Spinal cord (tissue), 10 donors: ENCODE measurements around the gene GPAT3. TPM values are rescaled to one million over a fixed set of nuclear protein-coding genes. Genes with fewer than 3 reads are reported as not detected.
A peak's percentile ranks its signal among the peaks of the same experiment; 100 is the strongest.
"Not testable (repeated sequence)": the region's sequence is repeated elsewhere in the genome, so short reads cannot be mapped to it uniquely, and the experiment has no call there.

ENCODE experiments used
- DNase-seq, 6 donors: peaks; one replicate each; pipeline versions ENCODE4 v3.0.0 to v3.0.0-alpha.2; 2013 to 2015; ENCODE audit warnings: low spot score in 6 of 6, low read depth in 4 of 6
- H3K27ac ChIP-seq: one replicate; pipeline ENCODE4 v1.5.1; 2013; ENCODE audit warnings: low read depth, low read length, control low read depth
- H3K27me3 ChIP-seq: one replicate; pipeline ENCODE4 v1.6.1; 2013; ENCODE audit warnings: low read length; ENCODE audit not compliant: control insufficient read depth, insufficient read depth
- H3K36me3 ChIP-seq: one replicate; pipeline ENCODE4 v1.6.1; 2013; ENCODE audit warnings: low read length; ENCODE audit not compliant: control insufficient read depth, insufficient read depth
- H3K4me1 ChIP-seq: one replicate; pipeline ENCODE4 v1.6.1; 2013; ENCODE audit warnings: low read length; ENCODE audit not compliant: control insufficient read depth, insufficient read depth
- H3K4me3 ChIP-seq: one replicate; pipeline ENCODE4 v1.5.1; 2013; ENCODE audit warnings: low read depth, low read length, control low read depth
- H3K9me3 ChIP-seq: one replicate; pipeline ENCODE4 v1.6.1; 2013; ENCODE audit warnings: low read length; ENCODE audit not compliant: control insufficient read depth, insufficient read depth
- WGBS: methylation state at CpG from one replicate; pipeline ENCODE4 v1.1.5; 2013; ENCODE audit warnings: missing lambda C conversion rate; ENCODE audit not compliant: insufficient coverage; 5-methylcytosine and 5-hydroxymethylcytosine counted together
- polyA plus RNA-seq, 2 donors: library from polyadenylated mRNA; unstranded; fragments of 120-200 nt; gene quantifications; one replicate each; pipeline ENCODE4 v1.2.1, GENCODE V29; 2013; ENCODE audit not compliant: insufficient read length in 2 of 2
- total RNA-seq, 2 donors: library from RNA; depleted of rRNA in 1 of 2; stranded (reverse); fragments of 120-200 nt in 1 of 2; fragments of >200 nt in 1 of 2; gene quantifications; one replicate each; pipeline versions ENCODE4 v1.2.3 to v1.2.4, GENCODE V29; 2013 to 2014
- donor health status: healthy.

The GPAT3 gene
- total and polyA plus RNA-seq, 4 donors = 3.4 to 7.4 (median 4.0) TPM

DNA sequence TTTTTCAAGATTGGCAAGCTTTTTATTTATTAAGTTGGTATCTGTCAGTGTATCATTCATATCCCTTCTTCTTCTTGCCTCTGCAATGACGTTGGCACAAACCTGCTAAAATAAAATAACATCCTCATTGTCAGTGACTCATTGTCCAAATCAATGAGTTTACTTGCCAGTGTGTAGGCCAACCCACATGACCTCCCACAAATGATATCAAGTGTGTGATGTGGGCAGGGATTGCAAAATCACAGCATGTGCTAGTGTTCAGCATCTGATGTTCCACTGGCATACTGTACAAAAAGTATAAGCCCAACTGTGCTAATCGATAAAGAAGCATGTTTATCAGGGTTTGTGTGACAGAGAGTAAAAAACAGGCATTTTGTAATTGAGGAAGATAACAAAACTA is 25.5 kb downstream of the GPAT3 start:
- no CpG with 5 or more reads among the region's 2 CpGs for WGBS
- H3K36me3 ChIP-seq = no peaks in the 10 kb centered on the region
- no peaks in the 10 kb centered on the region for H3K27me3 ChIP-seq
- DNase-seq = no peak
- H3K9me3 ChIP-seq = no peaks in the 10 kb centered on the region
- no peak overlapping the region for H3K27ac ChIP-seq
- no peak overlapping the region for H3K4me3 ChIP-seq
- no peaks in the 10 kb centered on the region for H3K4me1 ChIP-seq

GRCh38 chr4:83563998-83564397 is 28.1 kb downstream of the GPAT3 start:
- no CpG with 5 or more reads among the region's 1 CpG for WGBS
- H3K27ac ChIP-seq = no peak overlapping the region
- H3K4me1 ChIP-seq = no peaks in the 10 kb centered on the region
- H3K4me3 ChIP-seq = no peak overlapping the region
- no peak for DNase-seq
- no peaks in the 10 kb centered on the region for H3K9me3 ChIP-seq
- no peaks in the 10 kb centered on the region for H3K36me3 ChIP-seq
- H3K27me3 ChIP-seq = no peaks in the 10 kb centered on the region

DNA sequence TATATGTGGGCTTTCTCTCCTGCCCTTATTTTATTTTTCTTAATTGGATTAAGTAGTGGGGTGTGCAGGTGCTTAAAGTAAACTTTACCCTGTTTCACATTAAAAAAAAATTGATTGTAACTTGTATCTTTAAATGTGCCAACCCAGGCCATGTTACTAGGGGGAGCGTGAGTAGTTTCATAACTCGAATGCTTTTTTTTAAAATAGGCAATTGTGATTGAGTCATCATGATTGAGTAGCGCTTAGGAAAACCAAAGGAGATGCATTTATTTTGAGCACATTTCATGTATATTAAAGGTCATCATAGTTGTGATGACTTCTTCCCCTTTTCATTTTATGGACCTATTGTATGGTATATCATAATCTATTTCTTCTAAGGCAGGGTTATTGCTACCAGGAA is 32.2 kb downstream of the GPAT3 start:
- Histone ChIP-seq H3K4me3 (no peak overlapping the region), H3K27me3 (no peaks in the 10 kb centered on the region), H3K36me3 (no peaks in the 10 kb centered on the region), H3K9me3 (no peaks in the 10 kb centered on the region), H3K4me1 (no peaks in the 10 kb centered on the region), H3K27ac (no peak overlapping the region)
- no CpG with 5 or more reads among the region's 3 CpGs for WGBS
- DNase-seq = no peak

DNA sequence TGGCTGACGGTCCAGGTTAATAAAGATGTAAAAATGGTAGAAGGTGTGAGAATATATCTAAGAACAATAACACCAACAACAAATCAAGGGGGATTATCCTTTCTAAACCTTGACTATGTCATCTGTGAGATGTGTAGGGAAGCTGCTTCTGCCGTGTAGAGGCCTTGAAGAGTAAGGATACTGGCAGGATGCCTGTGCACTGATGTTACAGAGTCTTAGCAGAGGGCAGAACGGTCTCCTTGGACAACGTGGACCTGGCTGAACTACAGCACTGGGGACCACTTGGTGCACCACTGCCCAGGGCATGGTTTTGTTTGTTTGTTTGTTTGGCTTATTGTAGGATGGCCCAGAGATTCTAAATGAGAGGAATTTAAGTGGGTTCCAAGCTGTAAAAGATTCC is 33.5 kb downstream of the GPAT3 start:
- Histone ChIP-seq H3K36me3 (no peaks in the 10 kb centered on the region), H3K27ac (no peak overlapping the region), H3K9me3 (no peaks in the 10 kb centered on the region), H3K4me3 (no peak overlapping the region), H3K4me1 (no peaks in the 10 kb centered on the region), H3K27me3 (no peaks in the 10 kb centered on the region)
- DNase-seq = no peak
- 71% methylated on average over 2 of the region's 4 CpGs for WGBS

- no peaks in the 10 kb centered on the region for H3K9me3 ChIP-seq
- H3K27me3 ChIP-seq = no peaks in the 10 kb centered on the region
- H3K4me3 ChIP-seq = no peak overlapping the region
- H3K27ac ChIP-seq = no peak overlapping the region
- WGBS = 81% methylated on average over 4 of the region's 5 CpGs
- DNase-seq = no peak
- no peaks in the 10 kb centered on the region for H3K36me3 ChIP-seq
- H3K4me1 ChIP-seq = no peaks in the 10 kb centered on the region
Measured at GRCh38 chr4:83569987-83570386, 34.1 kb downstream of the GPAT3 start.

- no peak overlapping the region for H3K27ac ChIP-seq
- H3K36me3 ChIP-seq = no peaks in the 10 kb centered on the region
- H3K4me3 ChIP-seq = no peak overlapping the region
- H3K4me1 ChIP-seq = no peaks in the 10 kb centered on the region
- H3K27me3 ChIP-seq = no peaks in the 10 kb centered on the region
- no CpG with 5 or more reads among the region's 3 CpGs for WGBS
- H3K9me3 ChIP-seq = no peaks in the 10 kb centered on the region
- DNase-seq = no peak
Measured at GRCh38 chr4:83572848-83573247, 36.9 kb downstream of the GPAT3 start.

- Histone ChIP-seq H3K36me3 (no peaks in the 10 kb centered on the region), H3K27me3 (no peaks in the 10 kb centered on the region), H3K4me1 (no peaks in the 10 kb centered on the region), H3K9me3 (no peaks in the 10 kb centered on the region), H3K27ac (no peak overlapping the region), H3K4me3 (no peak overlapping the region)
- no peak for DNase-seq
- no CpG with 5 or more reads among the region's 3 CpGs for WGBS
Measured at GRCh38 chr4:83574247-83574646, 38.3 kb downstream of the GPAT3 start.

DNA sequence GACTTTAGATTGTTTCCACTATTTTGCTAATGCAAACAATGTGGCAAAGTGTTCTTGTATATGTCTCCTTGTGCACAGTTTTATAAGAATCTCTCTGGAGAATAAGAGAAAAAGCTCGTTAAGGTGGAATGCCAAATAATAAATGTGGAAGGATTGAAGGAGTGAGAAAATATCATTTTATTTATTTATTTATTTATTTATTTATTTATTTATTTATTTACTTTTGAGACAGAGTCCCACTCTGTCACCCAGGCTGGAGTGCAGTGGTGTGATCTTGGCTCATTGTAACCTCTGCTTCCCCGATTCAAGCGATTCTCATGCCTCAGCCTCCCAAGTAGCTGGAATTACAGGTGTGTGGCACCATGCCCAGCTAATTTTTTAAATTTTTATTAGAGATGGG is 40.3 kb downstream of the GPAT3 start:
- H3K27ac ChIP-seq, H3K9me3 ChIP-seq, H3K4me1 ChIP-seq, H3K36me3 ChIP-seq, H3K4me3 ChIP-seq, DNase-seq, H3K27me3 ChIP-seq: not testable (repeated sequence)
- 100% methylated on average over 2 of the region's 3 CpGs for WGBS

GRCh38 chr4:83581411-83582288 is 45.7 kb downstream of the GPAT3 start:
- WGBS = 87% methylated on average over 3 of the region's 10 CpGs

DNA sequence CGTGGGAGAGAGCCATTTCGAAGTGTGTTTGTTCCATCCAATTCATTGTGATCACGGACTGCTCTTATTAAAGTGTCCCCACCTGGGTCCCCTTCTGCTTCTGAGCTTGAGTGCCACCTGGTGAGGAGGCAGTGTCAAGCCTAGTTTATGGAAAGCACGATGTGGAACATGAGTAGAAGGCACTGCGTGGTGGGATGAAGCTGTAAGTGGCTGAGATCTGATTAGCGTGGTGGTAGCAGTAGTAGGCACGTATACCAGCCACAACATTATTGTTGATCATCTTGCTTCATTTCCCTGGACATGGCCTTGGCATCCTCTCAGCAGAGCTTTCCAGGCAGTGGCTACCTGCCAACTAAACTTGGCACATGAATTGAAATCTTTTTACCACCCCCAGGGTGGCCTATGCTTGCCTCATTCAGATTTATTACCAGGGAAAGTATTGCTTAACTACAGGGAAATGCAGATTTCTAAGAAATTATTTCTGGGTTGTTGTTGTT is 46.4 kb downstream of the GPAT3 start:
- Histone ChIP-seq H3K27me3 (no peaks in the 10 kb centered on the region), H3K36me3 (no peaks in the 10 kb centered on the region), H3K27ac (no peak overlapping the region), H3K9me3 (no peaks in the 10 kb centered on the region), H3K4me1 (peaks cover 4% of the 10 kb centered on the region), H3K4me3 (no peak overlapping the region)
- DNase-seq = peak in 5 of 6 donors; percentile 7 to 80 (median 25)
- 62% methylated on average over 6 of the region's 7 CpGs for WGBS

More at GRCh38 chr4:83581411-83582288, 45.7 kb downstream of the GPAT3 start:
- DNase-seq = no peak
- no peak overlapping the region for H3K4me3 ChIP-seq
- no peak overlapping the region for H3K27ac ChIP-seq
- H3K27me3 ChIP-seq = no peaks in the 10 kb centered on the region
- no peaks in the 10 kb centered on the region for H3K9me3 ChIP-seq
- peaks cover 4% of the 10 kb centered on the region for H3K4me1 ChIP-seq
- H3K36me3 ChIP-seq = no peaks in the 10 kb centered on the region
